Dermis microvascular lymphatic vessel endothelial cell (primary cell): Measurements from ENCODE around the gene PSORS1C1. TPM values are rescaled to one million over a fixed set of nuclear protein-coding genes. Genes with fewer than 3 reads are reported as not detected.
"Not testable (repeated sequence)": the region's sequence is repeated elsewhere in the genome, so short reads cannot be mapped to it uniquely, and the experiment has no call there.

Source experiments
- DNase-seq, 2 donors: peaks; one replicate each; pipeline versions ENCODE4 v3.0.0 to v3.0.0-alpha.2; 2010; ENCODE audit warnings: low read depth in 2 of 2
- total RNA-seq: library from RNA; depleted of rRNA; stranded (reverse); fragments of >200 nt; gene quantifications from 2 replicates; pipeline ENCODE4 v1.2.1, GENCODE V29; 2014

PSORS1C1 gene
- total RNA-seq, 1 donor from 2014 or later: 3.7 TPM

GRCh38 chr6:31174378-31174777 is 59.8 kb downstream of the PSORS1C1 start:
- DNase-seq: no peak

- DNase-seq: no peak
These were observed 61.4 kb downstream of the PSORS1C1 start for GRCh38 chr6:31175971-31176370.

GRCh38 chr6:31178143-31179041 is 63.8 kb downstream of the PSORS1C1 start:
- peak in 1 of 2 donors; percentile 39 for DNase-seq

- no peak for DNase-seq
These were observed 64.4 kb downstream of the PSORS1C1 start for GRCh38 chr6:31179042-31179386.

DNA sequence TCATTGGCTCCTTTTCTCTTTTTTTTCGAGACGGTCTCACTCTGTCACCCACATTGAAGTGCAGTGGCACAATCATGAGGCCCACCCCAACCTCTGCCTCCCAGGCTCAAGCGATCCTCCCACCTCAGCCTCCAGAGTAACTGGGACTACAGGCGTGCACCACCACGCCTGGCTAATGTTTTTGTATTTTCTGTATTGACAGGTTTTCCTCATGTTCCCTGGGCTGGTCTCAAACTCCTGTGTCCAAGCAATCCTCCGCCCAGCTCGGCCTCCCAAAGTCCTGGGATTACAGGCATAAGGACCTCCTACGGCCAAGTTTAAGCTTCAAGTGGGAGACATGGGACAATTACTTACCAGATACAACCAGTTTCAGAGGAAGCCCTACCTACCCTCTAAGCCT is 65.3 kb downstream of the PSORS1C1 start:
- no peak for DNase-seq

- peak; percentile 77 to 88 for DNase-seq
These were observed 65.9 kb downstream of the PSORS1C1 start for GRCh38 chr6:31180500-31180899.

GRCh38 chr6:31183287-31183686 is 68.7 kb downstream of the PSORS1C1 start:
- not testable (repeated sequence) for DNase-seq

- DNase-seq: not testable (repeated sequence)
These were observed 69.3 kb downstream of the PSORS1C1 start for GRCh38 chr6:31183859-31184258.

DNA sequence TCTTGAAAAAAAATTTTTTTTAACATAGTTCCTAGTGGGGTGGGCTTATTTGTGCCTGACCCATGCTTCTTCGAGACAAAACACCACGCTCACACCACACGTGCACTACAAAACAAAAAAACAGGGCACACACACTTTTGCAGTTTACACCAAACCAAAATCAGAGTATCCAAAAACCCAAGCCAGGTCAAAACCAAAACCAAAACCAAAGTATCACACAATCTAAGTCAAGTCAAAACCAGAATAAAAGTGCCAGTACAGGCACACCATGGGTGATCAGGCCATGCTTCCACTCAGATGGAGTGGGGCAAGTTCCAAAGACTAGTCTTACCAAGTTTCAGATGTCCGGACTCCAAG is 71.1 kb downstream of the PSORS1C1 start:
- not testable (repeated sequence) for DNase-seq

GRCh38 chr6:31186052-31186734 is 71.6 kb downstream of the PSORS1C1 start:
- DNase-seq: no peak

DNA sequence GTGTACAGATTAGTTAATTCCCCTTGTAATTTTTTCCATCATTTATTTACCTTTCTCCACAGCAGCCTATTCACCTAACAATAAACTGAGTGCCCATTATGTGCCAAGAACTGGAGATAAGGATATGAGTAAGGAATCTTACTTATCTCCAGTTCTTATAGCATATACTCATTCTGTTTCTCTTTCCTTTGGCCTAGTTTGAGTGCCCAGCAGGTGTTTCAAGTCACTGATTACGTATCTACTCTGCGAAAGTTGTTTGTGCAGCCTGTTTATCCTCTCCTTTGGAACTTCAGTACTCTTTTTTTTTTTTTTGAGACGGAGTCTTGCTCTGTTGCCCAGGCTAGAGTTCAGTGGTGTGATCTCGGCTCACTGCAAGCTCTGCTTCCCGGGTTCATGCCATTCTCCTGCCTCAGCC is 73.2 kb downstream of the PSORS1C1 start:
- DNase-seq: no peak

DNA sequence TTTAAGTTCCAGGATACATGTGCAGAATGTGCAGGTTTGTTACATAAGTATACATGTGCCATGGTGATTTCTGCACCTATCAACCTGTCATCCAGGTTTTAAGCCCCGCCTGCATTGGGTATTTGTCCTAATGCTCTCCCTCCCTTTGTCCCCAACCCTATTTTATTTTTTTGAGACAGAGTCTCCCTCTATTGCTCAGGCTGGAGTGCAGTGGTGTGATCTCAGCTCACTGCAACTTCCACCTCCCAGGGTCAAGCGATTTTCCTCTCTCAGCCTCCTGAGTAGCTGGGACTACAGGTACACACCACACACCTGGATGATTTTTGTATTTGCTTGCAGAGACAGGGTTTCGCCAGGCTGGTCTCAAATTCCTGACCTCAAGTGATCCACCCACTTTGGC is 74.6 kb downstream of the PSORS1C1 start:
- DNase-seq: not testable (repeated sequence)

Other genes starting within 250 kb of the PSORS1C1 start
- 4.0 and 10.1 TPM in 2 replicates for gene DDR1, start 230.3 kb upstream of the PSORS1C1 start, total RNA-seq
- 10.4 and 13.7 TPM in 2 replicates for gene GTF2H4, start 206.6 kb upstream of the PSORS1C1 start, total RNA-seq
- 11.1 and 16.6 TPM in 2 replicates for gene VARS2, start 200.6 kb upstream of the PSORS1C1 start, total RNA-seq
- not detected in 2 replicates for gene SFTA2, start 182.6 kb upstream of the PSORS1C1 start, total RNA-seq
- gene MUCL3, start 173.8 kb upstream of the PSORS1C1 start, total RNA-seq: not detected in 2 replicates
- gene MUC21, start 131.1 kb upstream of the PSORS1C1 start, total RNA-seq: not detected in 2 replicates
- gene MUC22, start 104.3 kb upstream of the PSORS1C1 start, total RNA-seq: not detected in 2 replicates
- not detected in 2 replicates for gene C6orf15, start 2.2 kb upstream of the PSORS1C1 start, total RNA-seq
- under 0.01 TPM in 1 of 2 replicates, not detected in the other for gene CDSN, start 5.6 kb downstream of the PSORS1C1 start, total RNA-seq
- gene PSORS1C2, start 24.3 kb downstream of the PSORS1C1 start, total RNA-seq: not detected in 2 replicates
- gene CCHCR1, start 43.0 kb downstream of the PSORS1C1 start, total RNA-seq: 11.1 and 11.8 TPM in 2 replicates
- 12.8 and 21.7 TPM in 2 replicates for gene TCF19, start 43.8 kb downstream of the PSORS1C1 start, total RNA-seq
- gene POU5F1, start 55.9 kb downstream of the PSORS1C1 start, total RNA-seq: not detected in 2 replicates
- gene HLA-C, start 157.3 kb downstream of the PSORS1C1 start, total RNA-seq: 60.7 and 160 TPM in 2 replicates
- 258 and 476 TPM in 2 replicates for gene HLA-B, start 242.4 kb downstream of the PSORS1C1 start, total RNA-seq